CD14-positive monocyte (primary cell): ENCODE measurements around the gene FBXO4. TPM values are rescaled to one million over a fixed set of nuclear protein-coding genes. Genes with fewer than 3 reads are reported as not detected.

ENCODE experiments used
- DNase-seq, 3 donors: peaks; one replicate each; pipeline ENCODE4 v3.0.0-alpha.2; 2011 to 2022
- H2AFZ ChIP-seq: 2 replicates; pipeline ENCODE4 v1.6.0; 2012; ENCODE audit warnings: mild to moderate bottlenecking, low read depth, low read length, inconsistent platforms; ENCODE audit not compliant: insufficient read depth, poor library complexity, severe bottlenecking
- H3K27ac ChIP-seq, 2 donors: 1 replicate in 1 of 2; 2 replicates in 1 of 2; pipeline ENCODE4 v1.5.1; 2012 to 2013; ENCODE audit warnings: low read length in 2 of 2, control low read depth in 1 of 2, inconsistent platforms in 1 of 2, low read depth in 1 of 2, mild to moderate bottlenecking in 1 of 2
- H3K27me3 ChIP-seq, 2 donors: one replicate each; pipeline versions ENCODE4 v1.6.0 to v1.6.1; 2011 to 2013; ENCODE audit warnings: low read length in 2 of 2; ENCODE audit not compliant: control insufficient read depth in 2 of 2, insufficient read depth in 2 of 2
- H3K36me3 ChIP-seq, 2 donors: replicated peaks in 1 of 2; 1 replicate in 1 of 2; 2 replicates in 1 of 2; pipeline versions ENCODE4 v1.5.1 to v1.6.1; 2012 to 2013; ENCODE audit warnings: low read length in 2 of 2, control low read depth in 1 of 2, inconsistent platforms in 1 of 2, mild to moderate bottlenecking in 1 of 2; ENCODE audit not compliant: insufficient read depth in 2 of 2, control insufficient read depth in 1 of 2
- H3K4me1 ChIP-seq, 2 donors: 1 replicate in 1 of 2; 2 replicates in 1 of 2; pipeline versions ENCODE4 v1.5.1 to v1.6.1; 2012 to 2013; ENCODE audit warnings: low read length in 2 of 2, control low read depth in 1 of 2, inconsistent platforms in 1 of 2, mild to moderate bottlenecking in 1 of 2, moderate library complexity in 1 of 2; ENCODE audit not compliant: insufficient read depth in 2 of 2, control insufficient read depth in 1 of 2
- H3K4me2 ChIP-seq: replicated peaks from 2 replicates; pipeline ENCODE3; 2012; ENCODE audit warnings: low read length, moderate library complexity, mild to moderate bottlenecking; ENCODE audit not compliant: poor library complexity, severe bottlenecking; ENCODE audit errors: extremely low read depth
- H3K4me3 ChIP-seq, 3 experiments: fragments of 200-600 bp in 1 of 3; sonication (generic) in 1 of 3; replicated peaks in 1 of 3; 1 replicate in 2 of 3; 2 replicates in 1 of 3; pipeline ENCODE4 v1.5.1; 2011 to 2013; ENCODE audit warnings: low read length in 3 of 3, mild to moderate bottlenecking in 3 of 3, control low read depth in 2 of 3, low read depth in 2 of 3, inconsistent platforms in 1 of 3, moderate library complexity in 1 of 3
- H3K79me2 ChIP-seq: 2 replicates; pipeline ENCODE4 v1.6.0; 2012; ENCODE audit warnings: mild to moderate bottlenecking, control low read depth, inconsistent platforms, low read length, moderate library complexity; ENCODE audit not compliant: insufficient read depth
- H3K9ac ChIP-seq: 2 replicates; pipeline ENCODE4 v1.6.0; 2017; ENCODE audit warnings: low read length, mild to moderate bottlenecking; ENCODE audit not compliant: insufficient read depth, poor library complexity, severe bottlenecking
- H3K9me3 ChIP-seq, 2 donors: replicated peaks in 1 of 2; 1 replicate in 1 of 2; 2 replicates in 1 of 2; pipeline versions ENCODE4 v1.5.1 to v1.6.1; 2012 to 2013; ENCODE audit warnings: low read length in 2 of 2, control low read depth in 1 of 2; ENCODE audit not compliant: control insufficient read depth in 1 of 2, insufficient read depth in 1 of 2
- H4K20me1 ChIP-seq: 2 replicates; pipeline ENCODE4 v1.6.0; 2012; ENCODE audit warnings: mild to moderate bottlenecking, low read length, control low read depth, moderate library complexity; ENCODE audit not compliant: insufficient read depth
- H3K27ac Mint-ChIP-seq, 7 donors: one replicate each; pipeline ENCODE4 v1.8.0; 2020; ENCODE audit warnings: mild to moderate bottlenecking in 7 of 7, mixed read lengths in 7 of 7, moderate library complexity in 6 of 7, inconsistent platforms in 2 of 7
- H3K27me3 Mint-ChIP-seq, 3 donors: one replicate each; pipeline ENCODE4 v1.8.0; 2021 to 2022; ENCODE audit warnings: low read depth in 3 of 3, mild to moderate bottlenecking in 3 of 3, mixed read lengths in 3 of 3, moderate library complexity in 3 of 3, inconsistent platforms in 1 of 3
- H3K36me3 Mint-ChIP-seq, 2 donors: one replicate each; pipeline ENCODE4 v1.8.0; 2020; ENCODE audit warnings: mixed read lengths in 2 of 2, inconsistent platforms in 1 of 2, mild to moderate bottlenecking in 1 of 2
- H3K4me1 Mint-ChIP-seq: one replicate; pipeline ENCODE4 v1.8.0; 2020; ENCODE audit warnings: mild to moderate bottlenecking, mixed read lengths
- H3K4me3 Mint-ChIP-seq, 2 donors: one replicate each; pipeline ENCODE4 v1.8.0; 2020; ENCODE audit warnings: mild to moderate bottlenecking in 2 of 2, mixed read lengths in 2 of 2, moderate library complexity in 1 of 2
- H3K9me3 Mint-ChIP-seq, 7 donors: one replicate each; pipeline ENCODE4 v1.8.0; 2020 to 2022; ENCODE audit warnings: mixed read lengths in 7 of 7, mild to moderate bottlenecking in 6 of 7, moderate library complexity in 6 of 7, inconsistent platforms in 2 of 7
- WGBS: methylation state at CpG from one replicate; pipeline ENCODE4 v1.1.5; 2013; ENCODE audit warnings: missing lambda C conversion rate; ENCODE audit not compliant: insufficient coverage; 5-methylcytosine and 5-hydroxymethylcytosine counted together
- intact Hi-C, 2 donors: fragments of 100-400 bp; cut with micrococcal nuclease; formaldehyde crosslinking; loops; one replicate each; pipeline versions ENCODE4 v1.15.0 to v1.15.1; 2023
- polyA plus RNA-seq, 3 donors: library from polyadenylated mRNA; depleted of rRNA in 1 of 3; unstranded in 2 of 3; stranded (reverse) in 1 of 3; fragments of 300-500 nt in 2 of 3; fragments of >200 nt in 1 of 3; fragmentation: Illumina TruSeq in 2 of 3; gene quantifications; 1 replicate in 2 of 3; 2 replicates in 1 of 3; pipeline ENCODE4 v1.2.3, GENCODE V29; 2012 to 2021
- TF ChIP-seq, protein P1 (sequence below): fragments of 200-600 bp; IDR thresholded peaks from one replicate; pipeline ENCODE4 v1.8.0; 2022; ENCODE audit warnings: antibody characterized with exemption, mild to moderate bottlenecking

FBXO4 gene
- polyA plus RNA-seq, 3 donors = 3.7 to 10.4 (median 8.7) TPM

DNA sequence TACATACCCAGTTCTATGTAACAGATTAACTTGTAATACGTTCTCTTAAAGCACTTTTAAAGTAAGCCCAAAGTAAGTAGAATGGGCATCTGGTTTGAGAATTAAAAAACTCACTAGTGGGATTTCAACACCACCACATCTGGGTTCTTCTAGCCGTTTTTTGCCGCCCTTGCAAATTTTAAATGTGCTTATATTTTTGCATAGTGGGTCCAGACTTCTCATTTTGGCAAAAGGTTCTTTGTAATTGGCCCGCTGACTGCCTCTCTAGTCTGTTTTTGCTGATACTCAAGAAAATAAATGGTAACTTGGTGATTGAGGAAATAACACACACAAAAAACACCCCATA is 582 bp upstream of the FBXO4 start:
- H2AFZ ChIP-seq = peak overlapping the region; percentile 97
- no peaks in the 10 kb centered on the region for H3K27me3 Mint-ChIP-seq
- H4K20me1 ChIP-seq = no peaks in the 10 kb centered on the region
- peak overlapping the region; percentile 83 for H3K4me2 ChIP-seq
- peaks cover 15 to 23% of the 10 kb centered on the region in 2 donors for H3K4me1 ChIP-seq
- intact Hi-C loops = loop anchor here in 1 of 2 donors (10.0 kb wide), 1 partner anchor 50 kb away; the partner anchor contains the start of gene OXCT1
- H3K4me1 Mint-ChIP-seq = peaks cover 17% of the 10 kb centered on the region
- H3K27ac ChIP-seq = peak overlapping the region; percentile 86 to 89
- TF ChIP-seq, protein P1, sequence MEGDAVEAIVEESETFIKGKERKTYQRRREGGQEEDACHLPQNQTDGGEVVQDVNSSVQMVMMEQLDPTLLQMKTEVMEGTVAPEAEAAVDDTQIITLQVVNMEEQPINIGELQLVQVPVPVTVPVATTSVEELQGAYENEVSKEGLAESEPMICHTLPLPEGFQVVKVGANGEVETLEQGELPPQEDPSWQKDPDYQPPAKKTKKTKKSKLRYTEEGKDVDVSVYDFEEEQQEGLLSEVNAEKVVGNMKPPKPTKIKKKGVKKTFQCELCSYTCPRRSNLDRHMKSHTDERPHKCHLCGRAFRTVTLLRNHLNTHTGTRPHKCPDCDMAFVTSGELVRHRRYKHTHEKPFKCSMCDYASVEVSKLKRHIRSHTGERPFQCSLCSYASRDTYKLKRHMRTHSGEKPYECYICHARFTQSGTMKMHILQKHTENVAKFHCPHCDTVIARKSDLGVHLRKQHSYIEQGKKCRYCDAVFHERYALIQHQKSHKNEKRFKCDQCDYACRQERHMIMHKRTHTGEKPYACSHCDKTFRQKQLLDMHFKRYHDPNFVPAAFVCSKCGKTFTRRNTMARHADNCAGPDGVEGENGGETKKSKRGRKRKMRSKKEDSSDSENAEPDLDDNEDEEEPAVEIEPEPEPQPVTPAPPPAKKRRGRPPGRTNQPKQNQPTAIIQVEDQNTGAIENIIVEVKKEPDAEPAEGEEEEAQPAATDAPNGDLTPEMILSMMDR = no peak
- no peak for DNase-seq
- H3K36me3 Mint-ChIP-seq = peaks cover 17 to 18% of the 10 kb centered on the region in 2 donors
- H3K9me3 Mint-ChIP-seq = peaks cover 0 to 2% (median 0%) of the 10 kb centered on the region in 7 donors
- peak overlapping the region; percentile 92 for H3K9ac ChIP-seq
- peaks cover 17 to 25% of the 10 kb centered on the region in 2 donors for H3K36me3 ChIP-seq
- H3K9me3 ChIP-seq = no peaks in the 10 kb centered on the region
- H3K4me3 Mint-ChIP-seq = peak overlapping the region; percentile 89 to 92
- no CpG with 5 or more reads among the region's 4 CpGs for WGBS
- H3K4me3 ChIP-seq = peak overlapping the region; percentile 71 to 90 (median 81)
- peak overlapping the region; percentile 86 to 99 (median 95) for H3K27ac Mint-ChIP-seq
- H3K79me2 ChIP-seq = peaks cover 3% of the 10 kb centered on the region
- H3K27me3 ChIP-seq = no peaks in the 10 kb centered on the region

DNA sequence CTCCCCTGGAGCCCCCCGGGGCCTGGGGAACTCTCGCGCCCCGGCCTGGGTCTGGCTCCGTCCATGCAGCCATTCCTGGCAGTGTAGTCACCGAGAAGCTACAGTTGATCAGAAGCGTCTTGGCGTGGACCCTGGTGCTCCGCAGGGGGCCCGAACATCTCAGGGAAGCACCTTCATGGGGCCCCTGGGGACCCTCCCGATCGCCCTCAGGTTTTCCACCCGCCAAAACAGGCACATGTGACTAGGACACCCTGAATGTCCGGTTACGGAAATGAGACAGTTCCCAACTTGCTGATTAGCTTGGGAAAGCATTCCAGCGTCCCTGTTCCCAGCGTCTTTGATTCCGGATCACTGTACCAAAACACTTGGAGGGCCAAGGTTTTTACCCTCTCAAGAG is 472 bp downstream of the FBXO4 start:
- peak overlapping the region; percentile 89 to 92 for H3K4me3 Mint-ChIP-seq
- intact Hi-C loops = loop anchor here (5.0 to 10.0 kb wide), 3 partner anchors 51 to 1117 kb away; partner anchors contain the start of genes OXCT1 (in 2 of the 2) and ANXA2R (in 1 of the 2)
- peak overlapping the region; percentile 86 to 89 for H3K27ac ChIP-seq
- DNase-seq = no peak
- H3K27ac Mint-ChIP-seq = peak overlapping the region; percentile 86 to 99 (median 95)
- peaks cover 0 to 2% (median 0%) of the 10 kb centered on the region in 7 donors for H3K9me3 Mint-ChIP-seq
- H3K4me2 ChIP-seq = peak overlapping the region; percentile 83
- H3K79me2 ChIP-seq = peaks cover 3% of the 10 kb centered on the region
- peaks cover 17% of the 10 kb centered on the region for H3K4me1 Mint-ChIP-seq
- H3K27me3 Mint-ChIP-seq = no peaks in the 10 kb centered on the region
- peaks cover 12 to 17% of the 10 kb centered on the region in 2 donors for H3K36me3 Mint-ChIP-seq
- H3K4me1 ChIP-seq = peaks cover 15 to 23% of the 10 kb centered on the region in 2 donors
- H3K27me3 ChIP-seq = no peaks in the 10 kb centered on the region
- TF ChIP-seq, protein P1 = no peak
- H3K36me3 ChIP-seq = peaks cover 7 to 15% of the 10 kb centered on the region in 2 donors
- peak overlapping the region; percentile 92 for H3K9ac ChIP-seq
- H2AFZ ChIP-seq = peak overlapping the region; percentile 97
- H4K20me1 ChIP-seq = no peaks in the 10 kb centered on the region
- WGBS = 0% methylated on average over 16 of the region's 18 CpGs
- H3K4me3 ChIP-seq = peak overlapping the region; percentile 71 to 90 (median 81)
- H3K9me3 ChIP-seq = no peaks in the 10 kb centered on the region
